Liver (tissue), 9 donors: ENCODE measurements around the gene GAS2L1. TPM values are rescaled to one million over a fixed set of nuclear protein-coding genes. Genes with fewer than 3 reads are reported as not detected.

Experiments
- DNase-seq: peaks from one replicate; pipeline ENCODE4 v3.0.0-alpha.2; 2017; ENCODE audit warnings: low spot score
- H3K27ac ChIP-seq, 2 donors: one replicate each; pipeline ENCODE4 v1.7.0; 2013; ENCODE audit warnings: inconsistent platforms in 2 of 2, low read length in 2 of 2, control low read depth in 1 of 2, low read depth in 1 of 2, mild to moderate bottlenecking in 1 of 2
- H3K27me3 ChIP-seq, 4 donors: one replicate each; pipeline versions ENCODE4 v1.6.1 to v1.7.0; 2013; ENCODE audit warnings: low read length in 3 of 4, inconsistent platforms in 1 of 4, mild to moderate bottlenecking in 1 of 4, moderate library complexity in 1 of 4; ENCODE audit not compliant: control insufficient read depth in 4 of 4, insufficient read depth in 4 of 4
- H3K36me3 ChIP-seq, 4 donors: one replicate each; pipeline versions ENCODE4 v1.6.1 to v1.7.0; 2013; ENCODE audit warnings: low read length in 3 of 4, mild to moderate bottlenecking in 3 of 4, low read depth in 1 of 4, moderate library complexity in 1 of 4; ENCODE audit not compliant: control insufficient read depth in 4 of 4, insufficient read depth in 3 of 4
- H3K4me1 ChIP-seq, 4 donors: one replicate each; pipeline versions ENCODE4 v1.6.1 to v1.7.0; 2013; ENCODE audit warnings: low read length in 3 of 4, mild to moderate bottlenecking in 3 of 4, moderate library complexity in 1 of 4; ENCODE audit not compliant: control insufficient read depth in 4 of 4, insufficient read depth in 4 of 4
- H3K4me3 ChIP-seq, 3 donors: one replicate each; pipeline versions ENCODE4 v1.6.1 to v1.7.0; 2013; ENCODE audit warnings: low read length in 3 of 3, control low read depth in 1 of 3, low read depth in 1 of 3, mild to moderate bottlenecking in 1 of 3
- H3K9ac ChIP-seq, 2 donors: one replicate each; pipeline ENCODE4 v1.7.0; 2013; ENCODE audit warnings: low read length in 2 of 2, mild to moderate bottlenecking in 2 of 2, moderate library complexity in 2 of 2, control low read depth in 1 of 2, low read depth in 1 of 2
- H3K9me3 ChIP-seq, 4 donors: one replicate each; pipeline versions ENCODE4 v1.6.1 to v1.7.0; 2013; ENCODE audit warnings: low read length in 3 of 4; ENCODE audit not compliant: control insufficient read depth in 4 of 4
- EGR1 ChIP-seq, 2 donors: IDR thresholded peaks; 2 replicates each; pipeline ENCODE4 v1.6.1; 2016 to 2018; ENCODE audit warnings: antibody characterized with exemption in 2 of 2, low read depth in 2 of 2
- FOXA2 ChIP-seq: IDR thresholded peaks from 2 replicates; pipeline ENCODE4 v1.6.1; 2016; ENCODE audit warnings: antibody characterized with exemption
- GABPA ChIP-seq, 2 donors: IDR thresholded peaks in 1 of 2; conservative IDR thresholded peaks in 1 of 2; 2 replicates each; pipeline ENCODE4 v1.6.1; 2016; ENCODE audit warnings: antibody characterized with exemption in 2 of 2, mild to moderate bottlenecking in 1 of 2, moderate library complexity in 1 of 2
- HNF4A ChIP-seq, 2 donors: conservative IDR thresholded peaks; 2 replicates each; pipeline ENCODE4 v1.6.1; 2016; ENCODE audit warnings: antibody characterized with exemption in 2 of 2, mild to moderate bottlenecking in 2 of 2
- HNF4G ChIP-seq: IDR thresholded peaks from 2 replicates; pipeline ENCODE4 v1.6.1; 2016; ENCODE audit warnings: antibody characterized with exemption
- JUND ChIP-seq, 2 donors: IDR thresholded peaks; 2 replicates each; pipeline ENCODE4 v1.6.1; 2016; ENCODE audit warnings: antibody characterized with exemption in 2 of 2
- MAX ChIP-seq: IDR thresholded peaks from 2 replicates; pipeline ENCODE4 v1.6.1; 2016; ENCODE audit warnings: antibody characterized with exemption
- NR2F2 ChIP-seq: IDR thresholded peaks from 2 replicates; pipeline ENCODE4 v1.6.1; 2016; ENCODE audit warnings: antibody characterized with exemption
- RAD21 ChIP-seq, 2 donors: IDR thresholded peaks; 2 replicates each; pipeline ENCODE4 v1.6.1; 2016; ENCODE audit warnings: antibody characterized with exemption in 2 of 2, mild to moderate bottlenecking in 2 of 2
- REST ChIP-seq: IDR thresholded peaks from 2 replicates; pipeline ENCODE4 v1.6.1; 2016; ENCODE audit warnings: antibody characterized with exemption, mild to moderate bottlenecking
- RXRA ChIP-seq, 2 donors: IDR thresholded peaks; 2 replicates each; pipeline ENCODE4 v1.6.1; 2017 to 2018; ENCODE audit warnings: antibody characterized with exemption in 2 of 2, mild to moderate bottlenecking in 1 of 2
- SP1 ChIP-seq: IDR thresholded peaks from 2 replicates; pipeline ENCODE4 v1.6.1; 2018; ENCODE audit warnings: antibody characterized with exemption, mild to moderate bottlenecking
- TAF1 ChIP-seq: conservative IDR thresholded peaks from 2 replicates; pipeline ENCODE4 v1.6.1; 2016; ENCODE audit warnings: antibody characterized with exemption, mild to moderate bottlenecking
- YY1 ChIP-seq: IDR thresholded peaks from 2 replicates; pipeline ENCODE4 v1.6.1; 2016; ENCODE audit warnings: antibody characterized with exemption, mild to moderate bottlenecking
- ZBTB33 ChIP-seq: IDR thresholded peaks from 2 replicates; pipeline ENCODE4 v1.6.1; 2016; ENCODE audit warnings: antibody characterized with exemption
- WGBS: extraction: QIAGEN DNeasy Blood & Tissue Kit; methylation state at CpG from one replicate; pipeline ENCODE4 v1.1.7; 2013; 5-methylcytosine and 5-hydroxymethylcytosine counted together
- polyA plus RNA-seq, 2 donors: library from polyadenylated mRNA; stranded (reverse) in 1 of 2; unstranded in 1 of 2; fragments of 200-250 nt in 1 of 2; fragments of >200 nt in 1 of 2; fragmentation: Nextera tagmentation in 1 of 2; extraction: Ambion mirVana in 1 of 2; gene quantifications; one replicate each; pipeline versions ENCODE4 v1.2.1 to v1.2.3, GENCODE V29; 2013 to 2015
- total RNA-seq, 2 donors: library from RNA; depleted of rRNA; stranded (reverse); fragments of >200 nt; gene quantifications; one replicate each; pipeline ENCODE4 v1.2.3, GENCODE V29; 2014
- TF ChIP-seq, protein P1 (sequence below): fragments of 150-350 bp; IDR thresholded peaks from 2 replicates; pipeline ENCODE4 v1.5.1; 2017; ENCODE audit warnings: improper control_type of control experiment, low read depth, low read length; ENCODE audit not compliant: missing input control
- donor health status: healthy.
- donor health status: healthy.
- donor health status: healthy.
- donor health status: healthy.
- donor health status: healthy.

Gene GAS2L1
- total and polyA plus RNA-seq, 4 donors = 4.0 to 11.4 (median 8.9) TPM

DNA sequence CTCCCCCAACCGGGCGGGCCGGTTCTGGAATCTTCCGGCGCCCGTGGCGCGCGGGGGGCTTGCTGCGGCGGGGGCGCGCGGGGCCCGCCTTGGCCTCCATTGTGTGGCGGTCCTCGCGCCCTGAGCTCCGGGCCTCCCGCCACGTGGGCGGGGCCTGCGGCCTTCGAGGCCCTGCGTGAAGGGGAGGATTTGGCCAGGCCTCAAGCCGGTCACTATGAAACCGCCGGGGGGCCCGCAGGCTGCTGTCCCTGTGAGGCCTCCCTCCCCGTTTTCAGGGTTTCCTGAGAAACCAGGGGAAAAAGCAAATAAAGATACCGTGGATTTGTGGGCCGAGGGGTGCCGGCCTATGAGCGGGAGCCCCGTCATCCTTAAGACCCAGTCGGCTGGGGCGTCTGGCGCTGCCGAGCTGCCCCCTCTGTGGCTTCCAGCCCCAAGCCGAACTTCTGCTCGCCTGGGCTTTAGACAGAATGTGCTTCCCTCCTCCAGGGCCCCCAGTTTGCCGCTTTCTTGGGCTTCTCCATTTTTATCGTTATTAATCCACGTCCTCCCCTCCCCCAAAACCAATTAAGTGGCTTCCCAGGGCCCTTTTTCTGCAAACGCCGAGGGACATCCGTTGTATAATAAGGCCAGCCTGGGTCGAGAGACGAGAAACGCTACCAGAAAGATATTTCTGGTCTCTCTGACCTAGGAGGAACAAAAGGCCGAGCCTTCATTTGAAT lies 37.8 kb upstream of the GAS2L1 start:
- Histone ChIP-seq H3K9ac (peak overlapping the region; percentile 91 to 93), H3K27ac (peak overlapping the region; percentile 97 to 99), H3K4me3 (peak overlapping the region; percentile 77 to 83 (median 79)), H3K27me3 (no peaks in the 10 kb centered on the region), H3K9me3 (no peaks in the 10 kb centered on the region), H3K36me3 (peaks cover 3 to 22% (median 15%) of the 10 kb centered on the region in 4 donors), H3K4me1 (peaks cover 4 to 60% (median 50%) of the 10 kb centered on the region in 4 donors)
- WGBS = under 1% methylated on average over 51 of the region's 51 CpGs
- TF ChIP-seq EGR1 (IDR thresholded peaks at IDR 0.05; ENCODE audit: low read depth in 2 of 2) (no peak), TAF1 (no peak), RXRA (IDR thresholded peaks at IDR 0.05) (no peak), YY1 (no peak), HNF4A (conservative IDR thresholded peaks at IDR 0.05) (no peak), GABPA (IDR thresholded peaks at IDR 0.05 in 1 of 2, conservative IDR thresholded peaks at IDR 0.05 in 1 of 2) (no peak), REST (no peak), JUND (IDR thresholded peaks at IDR 0.05) (no peak), ZBTB33 (no peak), SP1 (no peak), RAD21 (IDR thresholded peaks at IDR 0.05) (no peak), FOXA2 (no peak), NR2F2 (no peak), HNF4G (no peak)
- TF ChIP-seq, protein P1, sequence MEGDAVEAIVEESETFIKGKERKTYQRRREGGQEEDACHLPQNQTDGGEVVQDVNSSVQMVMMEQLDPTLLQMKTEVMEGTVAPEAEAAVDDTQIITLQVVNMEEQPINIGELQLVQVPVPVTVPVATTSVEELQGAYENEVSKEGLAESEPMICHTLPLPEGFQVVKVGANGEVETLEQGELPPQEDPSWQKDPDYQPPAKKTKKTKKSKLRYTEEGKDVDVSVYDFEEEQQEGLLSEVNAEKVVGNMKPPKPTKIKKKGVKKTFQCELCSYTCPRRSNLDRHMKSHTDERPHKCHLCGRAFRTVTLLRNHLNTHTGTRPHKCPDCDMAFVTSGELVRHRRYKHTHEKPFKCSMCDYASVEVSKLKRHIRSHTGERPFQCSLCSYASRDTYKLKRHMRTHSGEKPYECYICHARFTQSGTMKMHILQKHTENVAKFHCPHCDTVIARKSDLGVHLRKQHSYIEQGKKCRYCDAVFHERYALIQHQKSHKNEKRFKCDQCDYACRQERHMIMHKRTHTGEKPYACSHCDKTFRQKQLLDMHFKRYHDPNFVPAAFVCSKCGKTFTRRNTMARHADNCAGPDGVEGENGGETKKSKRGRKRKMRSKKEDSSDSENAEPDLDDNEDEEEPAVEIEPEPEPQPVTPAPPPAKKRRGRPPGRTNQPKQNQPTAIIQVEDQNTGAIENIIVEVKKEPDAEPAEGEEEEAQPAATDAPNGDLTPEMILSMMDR = no peak
- peak; percentile 68 for DNase-seq

GRCh38 chr22:29269230-29269604 lies 37.2 kb upstream of the GAS2L1 start:
- Histone ChIP-seq H3K4me1 (peaks cover 4 to 65% (median 52%) of the 10 kb centered on the region in 4 donors), H3K9me3 (no peaks in the 10 kb centered on the region), H3K9ac (peak overlapping the region; percentile 91 to 93), H3K27ac (peak overlapping the region; percentile 97 to 99), H3K36me3 (peaks cover 4 to 27% (median 21%) of the 10 kb centered on the region in 4 donors), H3K4me3 (peak overlapping the region; percentile 77 to 83 (median 79)), H3K27me3 (no peaks in the 10 kb centered on the region)
- TF ChIP-seq ZBTB33 (no peak), RAD21 (IDR thresholded peaks at IDR 0.05) (no peak), RXRA (IDR thresholded peaks at IDR 0.05) (no peak), MAX (no peak)
- TF ChIP-seq, protein P1 = no peak
- 1% methylated on average over 14 of the region's 14 CpGs for WGBS
- DNase-seq = no peak
